Activated CD4-positive, alpha-beta memory T cell treated with anti-CD3 and anti-CD28 coated beads, Interleukin-2, amount 10 ng/mL, durations not matched to agents 7 days and 5 days (primary cell): Measurements from ENCODE around the gene TMEM196. TPM values are rescaled to one million over a fixed set of nuclear protein-coding genes. Genes with fewer than 3 reads are reported as not detected.

Experiments
- CTCF ChIA-PET: fragments of 350-600 bp; sonication (Branson Sonifier 250); formaldehyde crosslinking; loops from one replicate; lab custom pipeline; 2021; ENCODE audit warnings: antibody characterized with exemption, inconsistent platforms; lab: Charles Lee
- POLR2A ChIA-PET: fragments of 350-600 bp; sonication (Branson Sonifier 250); formaldehyde crosslinking; loops from one replicate; lab custom pipeline; 2021; ENCODE audit warnings: antibody characterized with exemption; lab: Charles Lee
- DNase-seq: peaks from one replicate; pipeline ENCODE4 v3.0.0-alpha.2; 2020
- H3K27ac Mint-ChIP-seq: one replicate; pipeline ENCODE4 v1.8.0; 2021; ENCODE audit warnings: mild to moderate bottlenecking, mixed read lengths
- H3K27me3 Mint-ChIP-seq: one replicate; pipeline ENCODE4 v1.8.0; 2021; ENCODE audit warnings: mixed read lengths
- H3K36me3 Mint-ChIP-seq: one replicate; pipeline ENCODE4 v1.8.0; 2021; ENCODE audit warnings: low read depth, mixed read lengths
- H3K4me1 Mint-ChIP-seq: one replicate; pipeline ENCODE4 v1.8.0; 2021; ENCODE audit warnings: mixed read lengths
- H3K4me3 Mint-ChIP-seq: one replicate; pipeline ENCODE4 v1.8.0; 2021; ENCODE audit warnings: mild to moderate bottlenecking, mixed read lengths
- H3K9me3 Mint-ChIP-seq: one replicate; pipeline ENCODE4 v1.8.0; 2021; ENCODE audit warnings: mixed read lengths
- total RNA-seq, 2 experiments: library from RNA; stranded (reverse); gene quantifications; one replicate each; pipeline ENCODE4 v1.2.3, GENCODE V29; 2021

TMEM196 gene
- total RNA-seq, 2 experiments from 2014 or later = not detected

DNA sequence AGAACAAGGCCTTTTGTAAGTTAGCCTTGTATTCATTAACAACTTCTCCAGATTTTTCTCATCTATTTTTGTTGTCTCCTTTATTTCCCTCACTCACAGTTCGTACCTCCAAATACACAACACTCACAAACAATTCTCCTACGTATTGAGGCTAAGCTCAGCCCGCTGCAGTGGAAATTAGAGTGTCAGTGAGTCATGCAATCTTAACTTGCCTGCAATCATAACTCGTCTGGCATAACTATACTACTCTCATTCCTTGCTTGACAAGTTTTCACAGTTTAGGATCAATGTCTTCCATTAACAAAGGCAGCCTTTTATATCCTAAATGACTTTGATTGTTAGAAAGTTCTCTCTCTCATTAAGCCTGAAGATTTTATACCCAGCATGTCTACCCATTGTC is 23.8 kb downstream of the TMEM196 start:
- no peaks in the 10 kb centered on the region for H3K27me3 Mint-ChIP-seq
- ChIA-PET POLR2A (no interaction called here), CTCF (no interaction called here)
- no peak for DNase-seq
- H3K27ac Mint-ChIP-seq = no peak overlapping the region
- H3K4me3 Mint-ChIP-seq = no peak overlapping the region
- no peaks in the 10 kb centered on the region for H3K36me3 Mint-ChIP-seq
- H3K4me1 Mint-ChIP-seq = no peaks in the 10 kb centered on the region
- no peaks in the 10 kb centered on the region for H3K9me3 Mint-ChIP-seq

DNA sequence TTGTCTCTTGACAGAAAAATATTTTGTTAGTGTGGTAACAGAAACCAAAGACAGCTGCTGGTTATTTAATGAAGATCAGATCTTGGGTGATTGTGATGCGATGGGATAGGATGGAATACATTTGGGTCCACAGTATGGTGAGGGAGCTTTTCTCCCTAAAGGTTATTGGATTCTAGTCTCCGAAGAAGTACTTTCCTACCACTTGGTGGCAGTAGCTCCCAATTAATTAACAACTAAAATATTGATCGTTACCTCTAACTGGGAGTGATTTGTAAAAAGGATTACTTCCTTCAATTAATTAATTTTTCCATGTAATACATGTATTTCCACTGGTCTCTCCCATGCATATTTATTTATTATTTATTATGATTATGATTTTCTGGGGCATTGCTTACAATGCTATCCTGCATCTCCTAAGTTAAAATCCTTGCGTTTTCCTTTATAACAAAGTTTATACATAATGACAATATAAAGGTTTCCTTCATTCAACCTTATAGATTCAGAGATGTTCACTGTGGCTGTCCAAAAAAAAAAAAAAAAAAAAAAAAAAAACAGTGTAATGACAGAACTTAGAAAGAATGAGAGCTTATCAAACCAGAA is 25.6 kb downstream of the TMEM196 start:
- Mint-ChIP-seq H3K4me1 (no peaks in the 10 kb centered on the region), H3K27ac (no peak overlapping the region), H3K27me3 (peaks cover 2% of the 10 kb centered on the region), H3K4me3 (no peak overlapping the region), H3K9me3 (no peaks in the 10 kb centered on the region), H3K36me3 (no peaks in the 10 kb centered on the region)
- POLR2A ChIA-PET = no interaction called here
- CTCF ChIA-PET = interaction anchor here (0.6 to 1.8 kb wide), 10 partner anchors 9 to 850 kb away, joined by 3 to 10 read pairs (median 4); partner anchors contain the start of gene POLR1F
- no peak for DNase-seq

DNA sequence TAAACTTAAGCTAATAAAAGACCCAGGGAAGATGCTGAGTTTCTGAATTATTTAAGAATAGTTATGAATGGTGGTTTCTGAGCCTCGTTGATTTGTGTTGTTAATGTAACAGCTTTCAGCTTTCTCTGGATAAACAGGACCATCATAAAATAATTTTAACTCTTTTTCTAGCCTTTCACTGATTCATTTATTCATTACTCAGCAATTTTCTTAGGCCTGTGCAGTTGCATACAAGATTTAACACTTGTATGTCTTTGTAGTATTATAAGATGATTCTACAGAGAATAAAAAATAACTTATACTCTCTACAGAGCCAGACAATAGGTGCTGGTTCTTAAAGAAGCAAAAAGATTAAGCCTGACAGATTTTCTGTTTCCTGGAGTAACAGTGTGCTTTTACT is 29.3 kb downstream of the TMEM196 start:
- Mint-ChIP-seq H3K4me3 (no peak overlapping the region), H3K4me1 (no peaks in the 10 kb centered on the region), H3K27ac (no peak overlapping the region), H3K27me3 (peaks cover 2% of the 10 kb centered on the region), H3K36me3 (no peaks in the 10 kb centered on the region), H3K9me3 (no peaks in the 10 kb centered on the region)
- ChIA-PET CTCF (interaction anchor here (1.0 kb wide), 1 partner anchor 10 kb away, joined by 3 read pairs; no protein-coding TSS in a partner anchor), POLR2A (interaction anchor here (0.6 kb wide), 1 partner anchor 446 kb away, joined by 3 read pairs; no protein-coding TSS in a partner anchor)
- no peak for DNase-seq

DNA sequence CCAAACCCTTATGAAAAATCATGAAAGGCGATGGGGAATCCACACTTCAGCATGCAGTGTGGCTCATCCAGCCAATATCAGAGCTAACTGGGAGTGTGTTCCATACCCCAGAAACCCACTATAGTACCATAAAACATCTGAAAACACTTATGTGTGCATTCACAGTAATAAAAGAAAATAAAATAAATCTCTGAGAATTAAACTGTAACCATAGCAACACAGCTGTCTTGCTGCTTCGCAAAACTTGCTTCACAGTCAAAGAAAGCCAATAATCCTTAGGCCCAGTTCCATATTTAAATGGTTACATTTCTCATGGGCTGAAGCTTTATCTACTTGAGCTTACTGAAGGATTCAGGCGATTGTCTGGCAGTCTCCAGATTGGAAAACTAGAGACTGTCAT is 44.7 kb downstream of the TMEM196 start:
- no peaks in the 10 kb centered on the region for H3K36me3 Mint-ChIP-seq
- ChIA-PET POLR2A (no interaction called here), CTCF (interaction anchor here (0.5 kb wide), 1 partner anchor 384 kb away, joined by 3 read pairs; no protein-coding TSS in a partner anchor)
- H3K9me3 Mint-ChIP-seq = no peaks in the 10 kb centered on the region
- H3K27ac Mint-ChIP-seq = no peak overlapping the region
- peaks cover 11% of the 10 kb centered on the region for H3K27me3 Mint-ChIP-seq
- no peak for DNase-seq
- H3K4me1 Mint-ChIP-seq = no peaks in the 10 kb centered on the region
- no peak overlapping the region for H3K4me3 Mint-ChIP-seq

DNA sequence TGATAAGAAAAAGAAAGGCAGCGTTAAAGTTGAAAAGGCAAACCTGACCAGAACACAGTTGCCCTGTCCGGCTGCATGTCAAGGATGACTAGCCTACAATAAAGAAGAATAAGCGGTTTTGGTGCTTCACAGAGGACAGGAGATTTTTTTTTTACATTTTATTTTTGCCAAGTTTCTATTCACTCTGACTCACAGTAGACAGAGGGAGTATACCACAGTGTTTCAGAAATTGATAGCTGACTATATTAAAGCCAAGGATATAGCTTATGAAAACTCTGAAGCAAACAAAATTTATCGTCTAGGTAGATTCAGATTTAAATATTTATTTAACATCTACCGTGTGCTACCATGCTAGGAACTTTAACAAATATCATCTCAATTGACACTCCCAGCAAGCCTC is 47.6 kb downstream of the TMEM196 start:
- Mint-ChIP-seq H3K4me1 (no peaks in the 10 kb centered on the region), H3K9me3 (no peaks in the 10 kb centered on the region), H3K27ac (no peak overlapping the region), H3K4me3 (no peak overlapping the region), H3K36me3 (no peaks in the 10 kb centered on the region), H3K27me3 (peaks cover 6% of the 10 kb centered on the region)
- CTCF ChIA-PET = interaction anchor here (0.6 to 1.3 kb wide), 3 partner anchors 11 to 596 kb away, joined by 3 to 6 read pairs (median 4); partner anchors contain the start of gene POLR1F
- POLR2A ChIA-PET = interaction anchor here (1.8 kb wide), 1 partner anchor 16 kb away, joined by 5 read pairs; the partner anchor contains the start of gene POLR1F
- no peak for DNase-seq

DNA sequence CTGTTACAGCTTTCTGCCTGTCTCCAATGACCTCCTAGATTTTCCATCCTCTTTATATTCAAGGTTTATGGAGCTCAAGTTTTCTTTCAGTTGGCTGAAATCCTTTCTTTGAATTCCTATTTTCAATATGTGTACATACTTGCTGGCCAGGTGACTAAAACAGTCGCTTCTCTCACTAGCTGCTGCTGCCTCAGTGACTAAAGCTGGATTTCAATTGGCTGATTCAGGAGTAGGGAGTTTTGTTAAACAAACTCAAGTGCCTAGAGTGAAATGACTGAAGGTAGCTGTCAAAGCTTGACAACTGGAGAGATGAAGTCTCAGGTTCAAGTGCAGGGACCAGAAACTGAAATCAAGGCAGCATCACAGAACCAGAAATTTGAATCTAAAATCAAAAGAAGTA is 57.9 kb downstream of the TMEM196 start:
- Mint-ChIP-seq H3K4me1 (no peaks in the 10 kb centered on the region), H3K4me3 (no peak overlapping the region), H3K36me3 (no peaks in the 10 kb centered on the region), H3K9me3 (no peaks in the 10 kb centered on the region), H3K27me3 (peaks cover 8% of the 10 kb centered on the region), H3K27ac (no peak overlapping the region)
- no peak for DNase-seq
- ChIA-PET CTCF (interaction anchor here (0.7 to 2.5 kb wide), 3 partner anchors 15 to 721 kb away, joined by 3 to 8 read pairs (median 5); no protein-coding TSS in a partner anchor), POLR2A (interaction anchor here (0.6 kb wide), 1 partner anchor 38 kb away, joined by 3 read pairs; no protein-coding TSS in a partner anchor)

DNA sequence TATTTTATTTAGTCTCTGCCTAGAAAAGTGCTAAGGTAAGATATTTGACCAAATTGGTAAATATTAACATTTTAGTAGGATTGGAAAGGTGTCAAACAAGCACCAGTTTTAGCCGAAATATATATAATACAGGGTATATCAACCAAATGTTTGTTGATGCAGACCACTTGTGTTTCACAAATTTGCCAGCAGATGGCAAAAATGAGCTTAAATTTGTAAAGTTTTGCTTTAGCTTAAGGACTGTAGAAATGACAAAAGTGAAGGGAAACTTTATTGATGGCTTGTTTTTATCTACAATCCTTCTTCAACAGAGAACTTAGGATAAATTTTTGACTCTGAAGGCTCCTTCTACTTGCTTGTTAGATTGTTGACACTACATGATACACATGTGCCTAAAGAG is 59.7 kb downstream of the TMEM196 start:
- Mint-ChIP-seq H3K36me3 (no peaks in the 10 kb centered on the region), H3K9me3 (no peaks in the 10 kb centered on the region), H3K27me3 (peaks cover 8% of the 10 kb centered on the region), H3K4me1 (peaks cover 11% of the 10 kb centered on the region), H3K27ac (no peak overlapping the region), H3K4me3 (no peak overlapping the region)
- ChIA-PET CTCF (interaction anchor here (0.6 to 2.5 kb wide), 16 partner anchors 9 to 1194 kb away, joined by 3 to 33 read pairs (median 4); no protein-coding TSS in a partner anchor), POLR2A (no interaction called here)
- DNase-seq = peak; percentile 35

DNA sequence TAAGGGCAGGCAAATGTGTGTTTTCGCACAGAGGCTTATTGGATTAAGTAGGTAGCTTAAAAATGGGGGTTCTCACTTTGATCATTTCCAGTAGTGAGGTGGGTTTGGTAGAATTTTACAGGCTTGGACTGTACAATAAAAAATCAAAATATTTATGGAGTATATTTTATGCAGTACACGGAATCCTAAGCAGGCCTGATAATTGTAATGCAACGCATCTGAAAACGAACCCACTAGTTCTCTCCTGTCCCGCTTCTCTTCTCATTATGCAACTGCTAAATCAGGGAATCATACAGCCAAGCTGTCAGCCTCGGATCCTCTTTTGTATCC is 64.2 kb downstream of the TMEM196 start:
- Mint-ChIP-seq H3K36me3 (no peaks in the 10 kb centered on the region), H3K4me3 (peak overlapping the region; percentile 94), H3K4me1 (peaks cover 37% of the 10 kb centered on the region), H3K9me3 (no peaks in the 10 kb centered on the region), H3K27ac (peak overlapping the region; percentile 71), H3K27me3 (peaks cover 6% of the 10 kb centered on the region)
- DNase-seq = no peak
- ChIA-PET POLR2A (interaction anchor here (0.7 to 1.1 kb wide), 3 partner anchors 12 to 604 kb away, joined by 3 to 5 read pairs (median 3); no protein-coding TSS in a partner anchor), CTCF (interaction anchor here (0.6 to 2.9 kb wide), 15 partner anchors 9 to 1061 kb away, joined by 3 to 28 read pairs (median 4); no protein-coding TSS in a partner anchor)

DNA sequence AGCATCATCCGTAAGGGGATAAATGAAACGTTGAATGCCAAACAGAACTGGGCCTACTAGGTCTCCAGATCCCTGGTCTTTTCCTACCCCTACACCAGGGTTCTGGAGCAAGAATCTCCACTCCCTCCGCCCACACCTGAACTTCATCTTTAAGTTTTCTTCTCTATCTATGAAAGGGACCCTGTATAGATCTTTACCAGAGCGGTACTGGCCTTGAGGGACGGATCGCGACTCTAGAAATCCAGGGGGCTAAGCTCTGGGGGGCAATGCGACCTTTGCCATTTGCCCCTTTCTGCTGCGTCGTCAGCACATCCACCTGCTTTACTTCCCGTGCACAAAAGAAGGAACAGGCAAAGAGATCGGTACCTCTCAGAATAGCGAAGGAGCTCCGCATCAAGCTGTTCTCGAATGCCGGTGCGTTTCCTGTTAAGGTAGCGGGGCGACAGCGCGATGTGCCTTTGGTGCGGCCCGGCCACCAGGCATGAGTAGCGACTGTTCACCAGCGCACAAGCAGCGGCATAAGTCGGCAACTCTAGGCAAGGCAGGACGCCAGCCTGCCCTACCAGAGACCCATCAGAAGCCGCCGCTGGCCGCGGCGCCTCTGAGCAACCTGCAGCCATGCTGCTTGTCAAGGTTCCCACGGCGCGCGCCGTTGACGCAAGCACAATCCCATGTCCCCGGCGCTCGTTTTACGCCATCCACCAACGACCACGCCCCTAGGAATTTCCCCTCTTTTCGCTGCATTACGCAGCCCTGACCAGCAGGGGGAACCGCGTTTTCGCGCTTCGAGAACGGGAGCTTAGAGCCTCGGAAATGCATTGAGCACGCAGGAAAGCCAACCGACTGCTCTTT is 64.8 kb downstream of the TMEM196 start, which contains the start of gene POLR1F:
Gene POLR1F, minus strand, starts transcription at position 641 of the 852 bp plus-strand sequence. Its CDS starts 21 bp downstream, at position 620.
- Mint-ChIP-seq H3K4me3 (peak within 1 kb of the TSS; percentile 94), H3K9me3 (no peaks in the 10 kb centered on the region), H3K27me3 (peaks cover 5% of the 10 kb centered on the region), H3K27ac (peak within 1 kb of the TSS; percentile 71), H3K4me1 (peaks cover 37% of the 10 kb centered on the region), H3K36me3 (no peaks in the 10 kb centered on the region)
- POLR2A ChIA-PET = interaction anchor here (0.7 to 1.1 kb wide), 4 partner anchors 9 to 605 kb away, joined by 3 to 5 read pairs (median 3); no protein-coding TSS in a partner anchor
- CTCF ChIA-PET = interaction anchor here (0.6 to 2.9 kb wide), 15 partner anchors 9 to 1062 kb away, joined by 3 to 28 read pairs (median 4); no protein-coding TSS in a partner anchor
- peak; percentile 93 for DNase-seq

DNA sequence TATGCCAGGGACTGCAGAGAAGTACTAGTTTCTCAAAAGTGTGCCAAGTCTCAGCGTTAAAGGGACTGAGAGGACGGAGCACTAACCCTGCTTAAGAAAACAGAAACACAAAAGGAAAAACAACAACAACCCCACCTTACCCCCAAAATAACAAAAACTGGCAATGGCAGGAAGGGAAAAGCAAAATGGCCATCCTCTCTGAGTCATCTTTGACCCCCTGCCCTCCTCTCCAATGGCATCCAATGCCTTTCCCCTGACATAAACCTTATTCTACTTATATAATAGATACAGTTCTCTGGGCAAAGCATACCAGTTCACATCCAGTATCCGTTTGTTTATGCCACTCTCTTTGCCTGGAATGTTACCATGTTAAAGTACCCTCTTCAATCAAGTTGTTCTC is 66.2 kb downstream of the TMEM196 start:
- no peak overlapping the region for H3K27ac Mint-ChIP-seq
- H3K9me3 Mint-ChIP-seq = no peaks in the 10 kb centered on the region
- peaks cover 4% of the 10 kb centered on the region for H3K27me3 Mint-ChIP-seq
- H3K4me1 Mint-ChIP-seq = peaks cover 37% of the 10 kb centered on the region
- peaks cover 7% of the 10 kb centered on the region for H3K36me3 Mint-ChIP-seq
- H3K4me3 Mint-ChIP-seq = peak overlapping the region; percentile 94
- DNase-seq = no peak
- POLR2A ChIA-PET = no interaction called here
- CTCF ChIA-PET = no interaction called here

DNA sequence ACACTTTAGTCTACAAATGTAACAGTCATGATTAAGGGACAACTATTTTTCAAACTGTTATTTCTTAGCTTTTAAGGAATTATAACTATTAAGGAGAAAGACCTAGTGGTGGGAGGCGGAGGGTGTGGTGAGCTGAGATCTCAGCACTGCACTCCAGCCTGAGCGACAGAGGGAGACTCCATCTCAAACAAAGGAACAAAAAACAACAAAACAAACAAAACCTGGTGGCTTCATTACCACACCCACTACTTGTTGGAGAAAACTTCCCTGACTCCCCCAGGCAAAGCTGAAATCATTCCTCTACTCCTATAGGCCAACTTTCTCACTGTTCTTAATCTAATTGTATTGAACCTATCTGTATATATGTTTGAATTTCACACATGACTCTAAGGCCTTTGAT is 67.8 kb downstream of the TMEM196 start:
- H3K36me3 Mint-ChIP-seq = peaks cover 11% of the 10 kb centered on the region
- ChIA-PET POLR2A (no interaction called here), CTCF (no interaction called here)
- H3K4me3 Mint-ChIP-seq = no peak overlapping the region
- H3K4me1 Mint-ChIP-seq = peaks cover 37% of the 10 kb centered on the region
- DNase-seq = no peak
- no peak overlapping the region for H3K27ac Mint-ChIP-seq
- no peaks in the 10 kb centered on the region for H3K27me3 Mint-ChIP-seq
- no peaks in the 10 kb centered on the region for H3K9me3 Mint-ChIP-seq

DNA sequence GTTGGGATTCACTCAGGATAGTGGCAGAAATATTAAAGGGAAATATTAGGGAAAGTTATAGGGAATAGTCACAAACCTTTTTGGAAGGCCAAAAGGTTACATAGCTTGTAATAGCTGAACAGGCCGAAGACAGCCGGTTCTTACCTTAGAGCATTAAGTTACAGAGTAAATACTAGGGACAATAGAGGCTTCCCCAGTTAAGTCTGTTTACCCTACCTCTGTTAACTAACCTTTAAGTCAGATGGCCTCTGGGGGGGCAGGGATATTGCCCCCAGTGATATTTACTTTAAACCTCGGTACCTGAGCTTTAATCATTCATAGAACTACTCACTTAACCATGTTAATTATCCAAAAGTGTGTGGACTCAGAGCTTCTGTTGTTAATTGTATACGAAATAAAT is 71.9 kb downstream of the TMEM196 start:
- POLR2A ChIA-PET = no interaction called here
- Mint-ChIP-seq H3K36me3 (peaks cover 28% of the 10 kb centered on the region), H3K9me3 (no peaks in the 10 kb centered on the region), H3K27me3 (no peaks in the 10 kb centered on the region), H3K4me1 (peaks cover 6% of the 10 kb centered on the region), H3K27ac (no peak overlapping the region), H3K4me3 (no peak overlapping the region)
- CTCF ChIA-PET = interaction anchor here (1.4 to 4.4 kb wide), 2 partner anchors 8 to 12 kb away, joined by 5 to 28 read pairs; partner anchors contain the start of gene POLR1F
- no peak for DNase-seq
